Measurements from ENCODE around the gene PARVA. TPM values are rescaled to one million over a fixed set of nuclear protein-coding genes. Genes with fewer than 3 reads are reported as not detected.

Gene PARVA
- total RNA-seq, 1 experiment from 2014 or later, result 59.9 TPM

GRCh38 chr11:12455938-12456337, 78.6 kb downstream of the PARVA start:
- no peak for DNase-seq (ENCODE audit: low read depth in 1 of 2, low spot score in 2 of 2)
- Histone ChIP-seq H3K27me3 (replicated peaks) (no peaks in the 10 kb centered on the region), H3K36me3 (peaks cover 3% of the 10 kb centered on the region; the same call in 1 of the 2 replicates), H3K4me3 (no peak overlapping the region), H3K27ac (no peak overlapping the region), H3K4me1 (replicated peaks) (peaks cover 5% of the 10 kb centered on the region), H3K9me3 (replicated peaks) (no peaks in the 10 kb centered on the region)

- no peaks in the 10 kb centered on the region for H3K27me3 ChIP-seq (replicated peaks)
- H3K4me1 ChIP-seq (replicated peaks), result peaks cover 4% of the 10 kb centered on the region; the same call in 1 of the 2 replicates
- H3K4me3 ChIP-seq, result no peak overlapping the region
- DNase-seq (ENCODE audit: low read depth in 1 of 2, low spot score in 2 of 2), result no peak
- H3K36me3 ChIP-seq, result peaks cover 2% of the 10 kb centered on the region; the same call in 1 of the 2 replicates
- H3K9me3 ChIP-seq (replicated peaks), result no peaks in the 10 kb centered on the region
- no peak overlapping the region for H3K27ac ChIP-seq
Measured at GRCh38 chr11:12456651-12457579, 79.5 kb downstream of the PARVA start.

- Histone ChIP-seq H3K27ac (no peak overlapping the region), H3K36me3 (peaks cover 2% of the 10 kb centered on the region; the same call in 1 of the 2 replicates), H3K27me3 (replicated peaks) (no peaks in the 10 kb centered on the region), H3K4me3 (no peak overlapping the region), H3K9me3 (replicated peaks) (no peaks in the 10 kb centered on the region), H3K4me1 (replicated peaks) (peaks cover 4% of the 10 kb centered on the region; the same call in 1 of the 2 replicates)
- DNase-seq (ENCODE audit: low read depth in 1 of 2, low spot score in 2 of 2), result no peak
Measured at GRCh38 chr11:12458042-12458441, 80.7 kb downstream of the PARVA start.

- Histone ChIP-seq H3K9me3 (replicated peaks) (0 out of 2 replicates have a peak, but pooled peaks cover 4% of the 10 kb centered on the region), H3K27ac (no peak overlapping the region), H3K27me3 (replicated peaks) (no peaks in the 10 kb centered on the region), H3K4me3 (no peak overlapping the region), H3K36me3 (peaks cover 2% of the 10 kb centered on the region; the same call in 1 of the 2 replicates), H3K4me1 (replicated peaks) (peaks cover 4% of the 10 kb centered on the region; the same call in 1 of the 2 replicates)
- DNase-seq (ENCODE audit: low read depth in 1 of 2, low spot score in 2 of 2), result no peak
Measured at GRCh38 chr11:12459374-12459773, 82.0 kb downstream of the PARVA start.

GRCh38 chr11:12459865-12460444, 82.6 kb downstream of the PARVA start:
- H3K27ac ChIP-seq, result no peak overlapping the region
- H3K4me1 ChIP-seq (replicated peaks), result no peaks in the 10 kb centered on the region; the same call in 1 of the 2 replicates
- no peak overlapping the region for H3K4me3 ChIP-seq
- peaks cover 2% of the 10 kb centered on the region; the same call in 1 of the 2 replicates for H3K36me3 ChIP-seq
- H3K9me3 ChIP-seq (replicated peaks), result 0 out of 2 replicates have a peak, but pooled peaks cover 4% of the 10 kb centered on the region
- DNase-seq (ENCODE audit: low read depth in 1 of 2, low spot score in 2 of 2), result no peak
- no peaks in the 10 kb centered on the region for H3K27me3 ChIP-seq (replicated peaks)

GRCh38 chr11:12460466-12460865, 83.1 kb downstream of the PARVA start:
- Histone ChIP-seq H3K4me3 (no peak overlapping the region), H3K9me3 (replicated peaks) (0 out of 2 replicates have a peak, but pooled peaks cover 4% of the 10 kb centered on the region), H3K27me3 (replicated peaks) (no peaks in the 10 kb centered on the region), H3K4me1 (replicated peaks) (no peaks in the 10 kb centered on the region; the same call in 1 of the 2 replicates), H3K36me3 (peaks cover 2% of the 10 kb centered on the region; the same call in 1 of the 2 replicates), H3K27ac (no peak overlapping the region)
- no peak for DNase-seq (ENCODE audit: low read depth in 1 of 2, low spot score in 2 of 2)

- H3K27ac ChIP-seq, result no peak overlapping the region
- 0 out of 2 replicates have a peak, but pooled peaks cover 4% of the 10 kb centered on the region for H3K9me3 ChIP-seq (replicated peaks)
- H3K4me3 ChIP-seq, result no peak overlapping the region
- no peak for DNase-seq (ENCODE audit: low read depth in 1 of 2, low spot score in 2 of 2)
- H3K36me3 ChIP-seq, result peaks cover 2% of the 10 kb centered on the region; the same call in 1 of the 2 replicates
- H3K4me1 ChIP-seq (replicated peaks), result no peaks in the 10 kb centered on the region
- H3K27me3 ChIP-seq (replicated peaks), result no peaks in the 10 kb centered on the region
Measured at GRCh38 chr11:12461516-12461915, 84.1 kb downstream of the PARVA start.

- Histone ChIP-seq H3K4me1 (replicated peaks) (no peaks in the 10 kb centered on the region), H3K27ac (no peak overlapping the region), H3K4me3 (no peak overlapping the region), H3K9me3 (replicated peaks) (0 out of 2 replicates have a peak, but pooled peaks cover 4% of the 10 kb centered on the region), H3K27me3 (replicated peaks) (no peaks in the 10 kb centered on the region), H3K36me3 (no peaks in the 10 kb centered on the region; the same call in 1 of the 2 replicates)
- no peak for DNase-seq (ENCODE audit: low read depth in 1 of 2, low spot score in 2 of 2)
Measured at GRCh38 chr11:12464303-12464702, 86.9 kb downstream of the PARVA start.

GRCh38 chr11:12465332-12465731, 88.0 kb downstream of the PARVA start:
- Histone ChIP-seq H3K27ac (no peak overlapping the region), H3K9me3 (replicated peaks) (0 out of 2 replicates have a peak, but pooled peaks cover 4% of the 10 kb centered on the region), H3K4me1 (replicated peaks) (no peaks in the 10 kb centered on the region), H3K27me3 (replicated peaks) (no peaks in the 10 kb centered on the region), H3K36me3 (peaks cover 6% of the 10 kb centered on the region; the same call in 1 of the 2 replicates), H3K4me3 (no peak overlapping the region)
- DNase-seq (ENCODE audit: low read depth in 1 of 2, low spot score in 2 of 2), result no peak

GRCh38 chr11:12467610-12468009, 90.2 kb downstream of the PARVA start:
- Histone ChIP-seq H3K27me3 (replicated peaks) (no peaks in the 10 kb centered on the region), H3K27ac (no peak overlapping the region), H3K4me3 (no peak overlapping the region), H3K9me3 (replicated peaks) (0 out of 2 replicates have a peak, but pooled peaks cover 4% of the 10 kb centered on the region), H3K4me1 (replicated peaks) (no peaks in the 10 kb centered on the region), H3K36me3 (peaks cover 6% of the 10 kb centered on the region; the same call in 1 of the 2 replicates)
- no peak for DNase-seq (ENCODE audit: low read depth in 1 of 2, low spot score in 2 of 2)

GRCh38 chr11:12469451-12469850, 92.1 kb downstream of the PARVA start:
- no peak for DNase-seq (ENCODE audit: low read depth in 1 of 2, low spot score in 2 of 2)

GRCh38 chr11:12470236-12470635, 92.9 kb downstream of the PARVA start:
- Histone ChIP-seq H3K4me1 (replicated peaks) (no peaks in the 10 kb centered on the region), H3K4me3 (no peak overlapping the region), H3K9me3 (replicated peaks) (no peaks in the 10 kb centered on the region), H3K27me3 (replicated peaks) (no peaks in the 10 kb centered on the region), H3K36me3 (peaks cover 27% of the 10 kb centered on the region), H3K27ac (no peak overlapping the region)
- DNase-seq (ENCODE audit: low read depth in 1 of 2, low spot score in 2 of 2), result no peak

More at GRCh38 chr11:12469451-12469850, 92.1 kb downstream of the PARVA start:
- Histone ChIP-seq H3K27ac (no peak overlapping the region), H3K4me1 (replicated peaks) (no peaks in the 10 kb centered on the region), H3K36me3 (peaks cover 19% of the 10 kb centered on the region), H3K9me3 (replicated peaks) (no peaks in the 10 kb centered on the region), H3K4me3 (no peak overlapping the region), H3K27me3 (replicated peaks) (no peaks in the 10 kb centered on the region)

- DNase-seq (ENCODE audit: low read depth in 1 of 2, low spot score in 2 of 2), result no peak
- Histone ChIP-seq H3K36me3 (peaks cover 48% of the 10 kb centered on the region), H3K27me3 (replicated peaks) (no peaks in the 10 kb centered on the region), H3K27ac (no peak overlapping the region), H3K4me3 (no peak overlapping the region), H3K4me1 (replicated peaks) (no peaks in the 10 kb centered on the region), H3K9me3 (replicated peaks) (no peaks in the 10 kb centered on the region)
Measured at GRCh38 chr11:12472401-12473005, 95.1 kb downstream of the PARVA start.
